Measurements from ENCODE around the gene NMT1.

The NMT1 gene

GRCh38 chr17:45136846-45137560 is 75.9 kb downstream of the NMT1 start:
- DNase-seq (ENCODE audit: low spot score), result no peak

DNA sequence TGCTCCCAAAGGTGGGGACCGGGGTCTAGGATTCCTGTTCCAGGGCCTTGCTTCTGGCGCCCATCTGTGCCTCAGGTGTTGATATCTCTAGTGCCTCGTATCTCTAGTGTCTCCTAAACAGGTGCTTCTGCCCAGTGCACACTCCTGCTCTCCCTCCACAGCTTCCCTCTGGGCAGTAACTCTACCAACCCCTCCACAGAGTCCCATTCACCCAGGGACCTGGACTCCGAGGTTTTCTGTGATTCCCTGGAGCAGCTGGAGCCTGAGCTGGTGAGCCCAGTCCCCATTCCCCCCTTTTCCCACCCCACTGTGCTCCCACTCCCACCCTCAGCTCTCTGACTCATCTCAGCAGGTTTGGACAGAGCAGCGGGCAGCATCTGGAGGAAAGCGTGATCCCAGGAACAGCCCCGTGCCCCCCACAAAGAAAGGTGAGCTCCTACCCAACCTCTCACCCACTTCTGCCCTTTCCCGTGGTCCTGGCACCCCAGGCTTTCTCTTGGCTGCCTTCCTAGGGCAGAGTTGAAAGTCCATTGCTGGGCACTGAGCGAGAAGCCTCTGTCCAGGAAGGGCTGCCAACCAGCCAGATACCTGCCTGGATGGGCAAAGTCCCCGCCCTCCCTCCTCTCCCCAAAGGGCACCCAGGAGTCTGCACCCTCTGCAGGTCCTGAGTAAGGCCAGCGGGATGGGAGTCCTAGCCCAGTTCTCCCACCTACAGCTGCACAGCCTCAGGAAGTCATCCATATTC is 76.6 kb downstream of the NMT1 start:
- DNase-seq (ENCODE audit: low spot score), result no peak

GRCh38 chr17:45138911-45139532 is 77.9 kb downstream of the NMT1 start:
- DNase-seq (ENCODE audit: low spot score), result no peak

GRCh38 chr17:45139533-45139920 is 78.4 kb downstream of the NMT1 start:
- DNase-seq (ENCODE audit: low spot score), result no peak

DNA sequence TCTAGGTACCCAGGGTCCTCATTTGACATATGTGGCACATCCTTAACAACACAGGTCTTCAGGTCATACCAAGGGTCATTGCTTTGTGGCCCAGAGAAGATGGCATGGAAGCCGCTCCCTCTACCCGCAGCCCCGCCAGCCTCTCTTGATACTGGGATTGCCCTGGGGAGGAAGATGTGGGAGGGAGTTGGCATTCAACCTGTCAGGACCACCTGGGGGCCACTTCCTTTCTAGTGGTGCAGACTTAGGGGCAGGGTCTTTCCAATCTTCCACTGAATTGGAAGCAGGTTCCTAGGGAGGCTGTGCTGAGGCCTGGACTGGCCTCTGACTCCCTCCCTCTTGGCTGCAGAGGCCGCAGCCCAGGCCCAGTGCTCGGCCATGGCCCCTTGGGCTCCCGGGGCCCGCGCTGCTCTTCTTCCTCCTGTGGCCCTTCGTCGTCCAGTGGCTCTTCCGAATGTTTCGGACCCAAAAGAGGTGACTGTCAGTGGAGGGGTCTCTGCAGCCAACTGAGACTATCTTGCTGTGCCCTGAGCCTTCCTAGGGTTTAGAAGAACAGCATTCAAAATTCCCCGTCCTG is 82.1 kb downstream of the NMT1 start:
- no peak for DNase-seq (ENCODE audit: low spot score)

DNA sequence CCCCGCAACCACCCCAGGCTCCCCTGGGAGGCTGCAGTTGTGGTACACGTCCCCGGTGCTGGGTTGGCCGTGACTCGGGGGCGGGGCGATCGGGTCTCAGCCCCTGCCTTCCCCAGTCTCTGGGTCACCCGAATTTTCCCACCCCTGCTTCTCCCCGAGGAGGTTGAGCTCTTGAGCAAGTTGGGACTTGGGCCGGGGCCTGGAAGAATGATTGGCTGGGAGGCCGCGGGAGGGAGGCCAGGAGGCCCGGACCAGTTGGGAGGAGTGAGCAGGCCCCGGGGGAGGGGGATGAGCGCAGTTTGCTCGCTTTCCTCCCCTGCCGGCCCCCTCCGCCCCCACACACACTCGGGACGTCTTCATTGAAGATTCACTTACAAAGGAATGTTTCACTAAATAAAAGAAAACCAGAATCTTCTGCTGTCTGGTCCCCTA is 82.7 kb downstream of the NMT1 start:
- peak; percentile 67 for DNase-seq (ENCODE audit: low spot score)

DNA sequence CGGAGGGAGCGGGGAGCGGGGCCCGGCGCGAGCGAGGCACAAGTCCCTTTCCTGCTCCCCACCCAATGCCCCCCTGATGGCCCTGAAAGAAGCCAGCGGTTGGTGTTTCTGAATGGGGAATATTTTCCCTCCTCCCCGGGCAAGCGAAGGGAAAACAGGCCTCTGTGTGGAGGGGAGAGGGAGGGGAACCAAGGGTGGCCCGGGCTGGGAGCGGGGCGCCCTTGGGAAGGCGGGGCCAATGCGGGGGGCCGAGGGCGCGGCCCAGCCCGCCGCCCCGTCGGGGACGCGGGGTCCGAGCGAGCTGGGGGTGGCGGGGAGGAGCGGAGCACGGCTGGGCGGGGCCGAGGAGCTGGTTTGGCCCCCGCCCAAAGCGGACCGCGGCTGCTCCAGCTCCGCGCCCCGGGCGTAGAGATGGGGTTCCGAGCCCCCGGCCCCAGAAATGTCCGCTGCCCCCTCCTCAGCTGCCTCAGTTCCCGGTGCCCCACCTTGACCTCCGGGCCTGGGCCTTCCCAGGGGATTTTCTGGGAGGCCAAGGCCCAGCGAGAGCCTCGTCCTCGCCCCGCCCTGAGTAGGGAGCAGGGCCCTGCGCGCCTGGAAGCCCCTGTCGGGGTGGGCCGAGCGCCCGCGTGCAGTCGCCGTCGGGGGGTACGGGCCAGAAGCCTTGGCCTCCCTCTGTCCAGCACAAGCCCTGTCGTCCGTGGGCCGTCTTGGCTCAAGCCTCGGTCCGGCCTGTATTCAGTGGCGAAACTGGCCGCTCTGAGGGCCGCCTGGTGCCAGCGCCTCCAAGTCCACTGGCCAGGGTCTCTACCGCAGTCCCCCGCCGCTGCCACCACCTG is 83.3 kb downstream of the NMT1 start:
- DNase-seq (ENCODE audit: low spot score), result no peak

GRCh38 chr17:45145035-45145389 is 83.9 kb downstream of the NMT1 start:
- no peak for DNase-seq (ENCODE audit: low spot score)

- no peak for DNase-seq (ENCODE audit: low spot score)
These were observed 85.0 kb downstream of the NMT1 start for GRCh38 chr17:45146166-45146565.

- no peak for DNase-seq (ENCODE audit: low spot score)
These were observed 85.4 kb downstream of the NMT1 start for GRCh38 chr17:45146592-45146889.

- no peak for DNase-seq (ENCODE audit: low spot score)
These were observed 85.9 kb downstream of the NMT1 start for GRCh38 chr17:45146890-45147580.

GRCh38 chr17:45147581-45148182 is 86.6 kb downstream of the NMT1 start:
- peak; percentile 93 for DNase-seq (ENCODE audit: low spot score)

- peak; percentile 100 for DNase-seq (ENCODE audit: low spot score)
These were observed 87.3 kb downstream of the NMT1 start, which contains the start of gene HEXIM1 for GRCh38 chr17:45148183-45149036. HEXIM1 (plus strand) TSS chr17:45148475; CDS start chr17:45149191, 716 bp downstream.

DNA sequence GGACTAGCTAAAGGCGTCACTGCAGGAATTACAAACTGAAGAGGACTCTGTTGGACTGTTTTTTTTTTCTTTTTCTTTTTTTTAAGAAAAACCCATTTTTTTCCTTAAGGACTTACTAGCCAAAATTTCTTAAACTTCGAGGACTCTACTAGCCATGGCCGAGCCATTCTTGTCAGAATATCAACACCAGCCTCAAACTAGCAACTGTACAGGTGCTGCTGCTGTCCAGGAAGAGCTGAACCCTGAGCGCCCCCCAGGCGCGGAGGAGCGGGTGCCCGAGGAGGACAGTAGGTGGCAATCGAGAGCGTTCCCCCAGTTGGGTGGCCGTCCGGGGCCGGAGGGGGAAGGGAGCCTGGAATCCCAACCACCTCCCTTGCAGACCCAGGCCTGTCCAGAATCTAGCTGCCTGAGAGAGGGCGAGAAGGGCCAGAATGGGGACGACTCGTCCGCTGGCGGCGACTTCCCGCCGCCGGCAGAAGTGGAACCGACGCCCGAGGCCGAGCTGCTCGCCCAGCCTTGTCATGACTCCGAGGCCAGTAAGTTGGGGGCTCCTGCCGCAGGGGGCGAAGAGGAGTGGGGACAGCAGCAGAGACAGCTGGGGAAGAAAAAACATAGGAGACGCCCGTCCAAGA is 88.0 kb downstream of the NMT1 start:
- DNase-seq (ENCODE audit: low spot score), result peak; percentile 85

- peak; percentile 57 for DNase-seq (ENCODE audit: low spot score)
These were observed 88.8 kb downstream of the NMT1 start for GRCh38 chr17:45149669-45150664.

- DNase-seq (ENCODE audit: low spot score), result no peak
These were observed 90.0 kb downstream of the NMT1 start for GRCh38 chr17:45150911-45151809.

- DNase-seq (ENCODE audit: low spot score), result no peak
These were observed 93.9 kb downstream of the NMT1 start for GRCh38 chr17:45155029-45155428.

Data from putamen (tissue), 1 donor.